Caco-2 (cell line): ENCODE measurements around the gene CHORDC1. TPM values are rescaled to one million over a fixed set of nuclear protein-coding genes. Genes with fewer than 3 reads are reported as not detected.

Experiments
- Bru-seq: library from RNA; stranded (reverse); fragments of 400-500 nt; gene quantifications from one replicate; lab custom pipeline; 2021; lab: Mats Ljungman, UMichigan
- BruChase-seq, 2 experiments: library from RNA; stranded (reverse); fragments of 400-500 nt; gene quantifications; one replicate each; lab custom pipeline; 2021; lab: Mats Ljungman, UMichigan
- BruUV-seq: library from RNA; stranded (reverse); fragments of 400-500 nt; replicated peaks from 2 replicates; lab custom pipeline; 2021; lab: Mats Ljungman, UMichigan
- CTCF ChIA-PET: fragments of 300-600 bp; sonication (Branson Sonifier 250); formaldehyde crosslinking; loops from one replicate; lab custom pipeline; 2022; ENCODE audit warnings: antibody characterized with exemption; lab: Charles Lee
- POLR2A ChIA-PET: fragments of 300-600 bp; sonication (Branson Sonifier 250); formaldehyde crosslinking; loops from one replicate; lab custom pipeline; 2022; ENCODE audit warnings: antibody characterized with exemption; lab: Charles Lee
- DNase-seq, 2 experiments: peaks; one replicate each; pipeline versions ENCODE4 v3.0.0 to v3.0.0-alpha.2; 2020 to 2022
- H3K27me3 ChIP-seq: replicated peaks from 2 replicates; pipeline ENCODE4 v1.6.0; 2011; ENCODE audit warnings: low read length; ENCODE audit not compliant: control insufficient read depth, insufficient read depth
- H3K36me3 ChIP-seq: 2 replicates; pipeline ENCODE4 v1.5.1; 2011; ENCODE audit warnings: low read length; ENCODE audit not compliant: control insufficient read depth, insufficient read depth
- H3K4me1 ChIP-seq: fragments of 250-450 bp; sonication (Bioruptor Pico); 2 replicates; pipeline ENCODE4 v1.5.1; 2020; ENCODE audit warnings: mild to moderate bottlenecking
- H3K4me3 ChIP-seq: 2 replicates; pipeline ENCODE4 v1.5.1; 2011; ENCODE audit warnings: low read depth, mild to moderate bottlenecking, control low read depth, low read length
- H3K9me3 ChIP-seq: fragments of 250-450 bp; sonication (Bioruptor Pico); 2 replicates; pipeline ENCODE4 v1.5.1; 2020; ENCODE audit warnings: mild to moderate bottlenecking, moderate library complexity
- H3K27ac Mint-ChIP-seq: one replicate; pipeline ENCODE4 v1.8.0; 2022; ENCODE audit warnings: mixed read lengths; ENCODE audit not compliant: unreplicated experiment
- H3K27me3 Mint-ChIP-seq: one replicate; pipeline ENCODE4 v1.8.0; 2022; ENCODE audit warnings: mixed read lengths; ENCODE audit not compliant: insufficient read depth, unreplicated experiment
- H3K36me3 Mint-ChIP-seq: one replicate; pipeline ENCODE4 v1.8.0; 2022; ENCODE audit warnings: mild to moderate bottlenecking, mixed read lengths; ENCODE audit not compliant: insufficient read depth, unreplicated experiment
- H3K4me1 Mint-ChIP-seq: one replicate; pipeline ENCODE4 v1.8.0; 2022; ENCODE audit warnings: low read depth, mixed read lengths; ENCODE audit not compliant: unreplicated experiment
- H3K4me3 Mint-ChIP-seq: one replicate; pipeline ENCODE4 v1.8.0; 2022; ENCODE audit warnings: mild to moderate bottlenecking, moderate library complexity, mixed read lengths; ENCODE audit not compliant: unreplicated experiment
- H3K9me3 Mint-ChIP-seq: one replicate; pipeline ENCODE4 v1.8.0; 2022; ENCODE audit warnings: mixed read lengths; ENCODE audit not compliant: unreplicated experiment
- intact Hi-C: fragments of 100-400 bp; cut with micrococcal nuclease; formaldehyde crosslinking; loops from one replicate; pipeline ENCODE4 v1.10.0; 2022; ENCODE audit not compliant: unreplicated experiment
- long read RNA-seq: library from polyadenylated mRNA; stranded (forward); transcript quantifications from one replicate; pipeline ENCODE4 v2.0.0, GENCODE V29; 2022
- total RNA-seq: library from RNA; stranded (reverse); gene quantifications from 2 replicates; pipeline ENCODE4 v1.2.3, GENCODE V29; 2022
- TF ChIP-seq, protein P1 (sequence below), 2 experiments: fragments of 200-600 bp in 1 of 2; IDR thresholded peaks; 1 replicate in 1 of 2; 2 replicates in 1 of 2; pipeline versions ENCODE4 v1.5.1 to v1.8.0; 2011 to 2022; ENCODE audit warnings: antibody characterized with exemption in 1 of 2, control low read depth in 1 of 2, inconsistent platforms in 1 of 2, low read depth in 1 of 2, low read length in 1 of 2, mild to moderate bottlenecking in 1 of 2, moderate library complexity in 1 of 2; ENCODE audit not compliant: insufficient read depth in 1 of 2, severe bottlenecking in 1 of 2, unreplicated experiment in 1 of 2

CHORDC1 gene
- total RNA-seq: 194 and 227 TPM in 2 replicates
- Bru-seq, nascent RNA: percentile 99 among the genes with signal in this experiment
- percentile 99 among the genes with signal in this experiment for BruChase-seq, experiment 1, labeled RNA remaining after a 2-hour chase
- percentile 98 among the genes with signal in this experiment for BruChase-seq, experiment 2, labeled RNA remaining after a 6-hour chase
- long read RNA-seq, transcript CHORDC1-201 (11 exons, 2,654 nt): major isoform, 306 of 341 reads
- long read RNA-seq, partial matches to known transcripts: 5 of 341 reads
- long read RNA-seq, other reads (novel, unspliced or antisense): 26 of 341 reads

DNA sequence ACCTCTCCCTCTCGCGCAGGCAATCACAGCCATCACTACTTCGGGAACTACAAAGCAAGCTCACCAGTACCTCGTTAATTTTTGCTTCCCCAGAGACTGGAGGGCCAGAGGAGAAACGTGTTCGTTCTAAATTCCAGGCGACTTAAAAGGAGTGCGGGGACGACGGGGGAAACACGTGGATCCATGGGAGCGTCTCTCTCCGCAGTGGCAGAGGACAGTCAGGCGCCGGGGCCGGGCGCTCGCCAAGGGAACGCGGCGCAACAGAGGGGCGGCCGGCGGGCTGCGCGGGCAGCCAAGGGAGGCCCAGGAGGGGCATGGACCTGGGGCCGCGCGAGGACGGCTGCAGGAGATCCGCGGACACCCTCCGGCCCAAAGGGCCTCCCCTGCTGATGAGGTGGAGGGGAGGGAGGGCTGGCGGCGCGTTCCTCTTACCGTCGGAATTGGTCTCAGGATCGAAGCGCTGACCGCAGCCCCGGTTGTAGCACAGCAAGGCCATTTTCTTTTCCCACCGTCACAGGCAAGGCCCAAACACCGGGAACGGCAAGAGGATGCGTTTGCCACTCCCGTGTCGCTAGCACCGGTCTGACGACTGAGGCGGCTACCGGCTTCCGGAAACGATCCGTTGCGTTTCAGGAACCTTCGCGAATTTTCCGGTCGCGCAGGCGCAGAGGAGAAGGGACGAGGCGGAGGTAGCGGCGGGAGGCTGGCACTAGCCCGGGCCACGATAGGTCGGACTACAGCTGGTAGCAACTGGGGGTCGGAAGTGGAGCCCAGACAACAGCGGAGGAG is at the start of gene CHORDC1:
TSS of gene CHORDC1 (minus strand) at position 591 of the 789 bp plus-strand sequence. CDS start at position 496, 95 bp downstream.
- H3K36me3 Mint-ChIP-seq: peaks cover 45% of the 10 kb centered on the region
- no peaks in the 10 kb centered on the region for H3K9me3 Mint-ChIP-seq
- CTCF ChIA-PET: no interaction called here
- intact Hi-C loops: loop anchor here (1.0 to 5.0 kb wide), 2 partner anchors 12 to 225 kb away; no protein-coding TSS in a partner anchor
- H3K4me1 Mint-ChIP-seq: peaks cover 33% of the 10 kb centered on the region
- H3K27me3 Mint-ChIP-seq: no peaks in the 10 kb centered on the region
- POLR2A ChIA-PET: interaction anchor here (0.5 to 0.7 kb wide), 2 partner anchors 12 to 51 kb away, joined by 3 read pairs; no protein-coding TSS in a partner anchor
- TF ChIP-seq, protein P1, sequence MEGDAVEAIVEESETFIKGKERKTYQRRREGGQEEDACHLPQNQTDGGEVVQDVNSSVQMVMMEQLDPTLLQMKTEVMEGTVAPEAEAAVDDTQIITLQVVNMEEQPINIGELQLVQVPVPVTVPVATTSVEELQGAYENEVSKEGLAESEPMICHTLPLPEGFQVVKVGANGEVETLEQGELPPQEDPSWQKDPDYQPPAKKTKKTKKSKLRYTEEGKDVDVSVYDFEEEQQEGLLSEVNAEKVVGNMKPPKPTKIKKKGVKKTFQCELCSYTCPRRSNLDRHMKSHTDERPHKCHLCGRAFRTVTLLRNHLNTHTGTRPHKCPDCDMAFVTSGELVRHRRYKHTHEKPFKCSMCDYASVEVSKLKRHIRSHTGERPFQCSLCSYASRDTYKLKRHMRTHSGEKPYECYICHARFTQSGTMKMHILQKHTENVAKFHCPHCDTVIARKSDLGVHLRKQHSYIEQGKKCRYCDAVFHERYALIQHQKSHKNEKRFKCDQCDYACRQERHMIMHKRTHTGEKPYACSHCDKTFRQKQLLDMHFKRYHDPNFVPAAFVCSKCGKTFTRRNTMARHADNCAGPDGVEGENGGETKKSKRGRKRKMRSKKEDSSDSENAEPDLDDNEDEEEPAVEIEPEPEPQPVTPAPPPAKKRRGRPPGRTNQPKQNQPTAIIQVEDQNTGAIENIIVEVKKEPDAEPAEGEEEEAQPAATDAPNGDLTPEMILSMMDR (IDR thresholded peaks at IDR 0.05; ENCODE audit: insufficient read depth in 1 of 2, low read depth in 1 of 2, low read length in 1 of 2, severe bottlenecking in 1 of 2, unreplicated experiment in 1 of 2): no peak
- no TSS peak for BruUV-seq
- H3K4me3 Mint-ChIP-seq: peak within 1 kb of the TSS; percentile 98
- peak within 1 kb of the TSS; percentile 79 for H3K4me3 ChIP-seq
- H3K36me3 ChIP-seq: 0 out of 2 replicates have a peak, but pooled peaks cover 5% of the 10 kb centered on the region
- no peaks in the 10 kb centered on the region for H3K27me3 ChIP-seq
- peaks cover 38% of the 10 kb centered on the region for H3K4me1 ChIP-seq
- peak; percentile 95 to 96 for DNase-seq
- H3K9me3 ChIP-seq: no peaks in the 10 kb centered on the region
- H3K27ac Mint-ChIP-seq: peak within 1 kb of the TSS; percentile 92

DNA sequence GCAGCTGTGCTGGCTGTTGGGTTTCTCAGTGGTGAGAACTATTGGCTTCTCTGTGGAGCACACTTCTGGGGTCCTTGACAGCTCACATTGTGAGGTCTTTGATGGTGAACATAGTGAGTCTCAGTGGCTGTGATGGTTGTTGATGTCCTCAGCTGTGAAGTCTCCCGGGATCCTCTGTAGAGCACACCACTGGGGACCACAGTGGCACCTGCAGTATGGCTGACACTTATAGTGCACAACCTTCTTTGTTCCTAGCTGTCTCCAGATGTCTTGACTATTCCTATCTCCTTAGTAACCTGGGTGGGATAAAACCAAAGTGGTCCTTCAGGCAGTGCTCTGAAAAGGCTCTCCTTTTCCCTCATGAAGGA is 34.3 kb upstream of the CHORDC1 start:
- Histone ChIP-seq H3K4me1 (no peaks in the 10 kb centered on the region), H3K36me3 (no peaks in the 10 kb centered on the region), H3K27me3 (no peaks in the 10 kb centered on the region; the same call in 1 of the 2 replicates), H3K9me3 (0 out of 2 replicates have a peak, but pooled peaks cover 5% of the 10 kb centered on the region), H3K4me3 (no peak overlapping the region)
- CTCF ChIA-PET: no interaction called here
- H3K4me1 Mint-ChIP-seq: no peaks in the 10 kb centered on the region
- no peak overlapping the region for H3K27ac Mint-ChIP-seq
- intact Hi-C loops: no loop called here
- peaks cover 9% of the 10 kb centered on the region for H3K27me3 Mint-ChIP-seq
- DNase-seq: no peak
- TF ChIP-seq, protein P1 (IDR thresholded peaks at IDR 0.05; ENCODE audit: insufficient read depth in 1 of 2, low read depth in 1 of 2, low read length in 1 of 2, severe bottlenecking in 1 of 2, unreplicated experiment in 1 of 2): no peak
- H3K36me3 Mint-ChIP-seq: no peaks in the 10 kb centered on the region
- no peaks in the 10 kb centered on the region for H3K9me3 Mint-ChIP-seq
- H3K4me3 Mint-ChIP-seq: no peak overlapping the region
- POLR2A ChIA-PET: no interaction called here
- BruUV-seq: no TSS peak

DNA sequence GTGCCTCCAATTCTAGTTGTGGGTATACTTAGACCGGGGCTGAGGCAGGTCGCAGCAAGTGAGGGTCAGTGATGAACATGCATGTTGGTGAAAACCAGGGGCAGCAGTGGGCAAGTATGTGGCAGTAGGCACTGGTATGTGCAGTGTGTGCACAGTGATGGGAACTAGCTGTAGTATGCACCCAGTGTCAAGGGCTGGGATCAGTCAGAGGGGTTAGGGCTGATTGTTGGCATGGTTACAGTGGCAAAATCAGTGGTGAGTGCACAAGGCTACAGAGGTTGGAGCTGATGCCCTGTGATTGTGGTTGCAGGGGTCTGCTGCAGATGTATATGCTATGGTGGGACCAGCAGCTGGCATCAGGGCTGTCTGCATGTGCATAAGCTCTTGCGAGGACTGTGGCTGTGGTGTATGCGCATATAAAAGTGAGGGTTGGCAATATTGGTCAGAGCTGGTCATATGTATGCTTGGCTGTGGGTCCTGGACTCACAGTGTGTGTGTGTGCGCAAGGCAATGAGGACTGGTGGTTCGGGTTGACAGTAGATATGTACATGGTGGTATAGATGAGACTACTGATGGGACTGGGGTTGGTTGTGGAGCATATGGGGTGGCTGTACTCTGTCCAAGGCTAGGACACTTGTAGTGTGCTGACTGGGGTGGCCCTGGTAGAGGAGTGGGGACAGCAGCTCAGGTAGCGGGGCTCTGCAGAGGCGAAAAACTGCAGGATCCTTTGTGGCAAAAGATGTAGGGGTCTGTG is 33.7 kb upstream of the CHORDC1 start:
- peaks cover 9% of the 10 kb centered on the region for H3K27me3 Mint-ChIP-seq
- H3K27ac Mint-ChIP-seq: no peak overlapping the region
- no peaks in the 10 kb centered on the region for H3K9me3 Mint-ChIP-seq
- ChIA-PET POLR2A (no interaction called here), CTCF (no interaction called here)
- Histone ChIP-seq H3K36me3 (no peaks in the 10 kb centered on the region), H3K4me1 (no peaks in the 10 kb centered on the region), H3K27me3 (no peaks in the 10 kb centered on the region; the same call in 1 of the 2 replicates), H3K9me3 (0 out of 2 replicates have a peak, but pooled peaks cover 5% of the 10 kb centered on the region), H3K4me3 (no peak overlapping the region)
- no peak overlapping the region for H3K4me3 Mint-ChIP-seq
- TF ChIP-seq, protein P1 (IDR thresholded peaks at IDR 0.05; ENCODE audit: insufficient read depth in 1 of 2, low read depth in 1 of 2, low read length in 1 of 2, severe bottlenecking in 1 of 2, unreplicated experiment in 1 of 2): no peak
- H3K4me1 Mint-ChIP-seq: no peaks in the 10 kb centered on the region
- no TSS peak for BruUV-seq
- intact Hi-C loops: no loop called here
- DNase-seq: no peak
- no peaks in the 10 kb centered on the region for H3K36me3 Mint-ChIP-seq
